Stimulated activated CD8-positive, alpha-beta memory T cell treated with anti-CD3 and anti-CD28 coated beads, Interleukin-4, amount 100 ng/mL, for 1 hour (primary cell): ENCODE data around the gene PRSS12.
"Not testable (repeated sequence)": the region's sequence is repeated elsewhere in the genome, so short reads cannot be mapped to it uniquely, and the experiment has no call there.

Source experiments
- DNase-seq, 2 donors: peaks; one replicate each; pipeline ENCODE4 v3.0.0-alpha.2; 2020; ENCODE audit warnings: low read depth in 2 of 2, low spot score in 1 of 2

PRSS12 gene, protein sequence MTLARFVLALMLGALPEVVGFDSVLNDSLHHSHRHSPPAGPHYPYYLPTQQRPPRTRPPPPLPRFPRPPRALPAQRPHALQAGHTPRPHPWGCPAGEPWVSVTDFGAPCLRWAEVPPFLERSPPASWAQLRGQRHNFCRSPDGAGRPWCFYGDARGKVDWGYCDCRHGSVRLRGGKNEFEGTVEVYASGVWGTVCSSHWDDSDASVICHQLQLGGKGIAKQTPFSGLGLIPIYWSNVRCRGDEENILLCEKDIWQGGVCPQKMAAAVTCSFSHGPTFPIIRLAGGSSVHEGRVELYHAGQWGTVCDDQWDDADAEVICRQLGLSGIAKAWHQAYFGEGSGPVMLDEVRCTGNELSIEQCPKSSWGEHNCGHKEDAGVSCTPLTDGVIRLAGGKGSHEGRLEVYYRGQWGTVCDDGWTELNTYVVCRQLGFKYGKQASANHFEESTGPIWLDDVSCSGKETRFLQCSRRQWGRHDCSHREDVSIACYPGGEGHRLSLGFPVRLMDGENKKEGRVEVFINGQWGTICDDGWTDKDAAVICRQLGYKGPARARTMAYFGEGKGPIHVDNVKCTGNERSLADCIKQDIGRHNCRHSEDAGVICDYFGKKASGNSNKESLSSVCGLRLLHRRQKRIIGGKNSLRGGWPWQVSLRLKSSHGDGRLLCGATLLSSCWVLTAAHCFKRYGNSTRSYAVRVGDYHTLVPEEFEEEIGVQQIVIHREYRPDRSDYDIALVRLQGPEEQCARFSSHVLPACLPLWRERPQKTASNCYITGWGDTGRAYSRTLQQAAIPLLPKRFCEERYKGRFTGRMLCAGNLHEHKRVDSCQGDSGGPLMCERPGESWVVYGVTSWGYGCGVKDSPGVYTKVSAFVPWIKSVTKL

DNA sequence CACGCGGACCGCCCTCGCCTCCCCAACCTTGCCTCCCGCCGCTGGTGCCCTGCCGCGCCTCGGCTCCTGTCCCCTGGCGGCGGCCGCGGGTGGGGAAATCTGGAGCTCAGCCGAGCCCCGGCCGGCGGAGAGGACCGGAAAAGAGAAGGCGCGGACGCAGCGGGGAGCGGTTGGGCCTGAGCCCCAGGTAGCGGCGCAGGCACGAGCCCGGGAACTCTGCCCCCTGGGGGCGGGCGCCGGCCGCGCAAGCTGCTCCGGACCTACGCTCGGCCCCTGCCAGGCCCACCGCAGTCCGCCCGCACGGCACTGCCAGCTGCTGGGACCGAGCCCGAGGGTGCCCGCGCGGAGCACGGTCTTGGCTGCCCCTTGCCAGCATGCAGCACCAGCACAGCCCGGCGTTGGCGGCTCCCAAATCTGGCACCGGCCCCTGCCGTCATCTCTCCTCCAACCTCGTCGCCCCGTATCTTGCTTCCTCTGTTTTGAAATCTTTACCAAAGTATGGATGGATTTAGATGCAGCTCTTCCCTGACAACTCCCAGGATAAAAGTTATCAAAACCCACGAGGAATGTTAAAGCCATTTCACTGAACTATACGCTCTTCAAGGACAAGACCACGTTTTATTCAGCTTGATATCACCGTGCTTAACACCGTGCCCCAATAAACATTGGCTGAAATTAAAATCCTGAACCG, at the start of gene PRSS12:
TSS of gene PRSS12 (minus strand) at position 161 of the 691 bp plus-strand sequence. CDS start 283 bp downstream, outside the sequence.
- peak in 1 of 2 donors; percentile 5 for DNase-seq

DNA sequence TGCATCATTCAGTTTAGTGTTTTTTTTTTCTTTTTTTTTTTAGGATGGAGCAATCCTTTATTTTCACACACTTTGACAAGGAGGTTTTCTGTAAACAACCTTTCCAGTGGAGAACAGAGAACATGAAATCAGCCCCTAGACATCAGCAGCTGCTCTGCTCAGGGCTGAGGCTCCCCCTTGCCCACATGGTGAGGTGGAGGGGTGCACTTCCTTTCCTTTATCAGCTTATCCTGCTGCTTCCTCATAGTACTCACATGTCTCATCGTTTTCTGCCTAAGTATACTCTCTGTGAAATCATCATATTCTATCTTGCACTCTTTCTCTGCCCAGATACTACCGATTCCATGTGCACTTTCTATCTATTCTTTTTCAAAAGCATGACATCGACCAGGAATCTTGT, 47.6 kb upstream of the PRSS12 start:
- DNase-seq, result no peak

DNA sequence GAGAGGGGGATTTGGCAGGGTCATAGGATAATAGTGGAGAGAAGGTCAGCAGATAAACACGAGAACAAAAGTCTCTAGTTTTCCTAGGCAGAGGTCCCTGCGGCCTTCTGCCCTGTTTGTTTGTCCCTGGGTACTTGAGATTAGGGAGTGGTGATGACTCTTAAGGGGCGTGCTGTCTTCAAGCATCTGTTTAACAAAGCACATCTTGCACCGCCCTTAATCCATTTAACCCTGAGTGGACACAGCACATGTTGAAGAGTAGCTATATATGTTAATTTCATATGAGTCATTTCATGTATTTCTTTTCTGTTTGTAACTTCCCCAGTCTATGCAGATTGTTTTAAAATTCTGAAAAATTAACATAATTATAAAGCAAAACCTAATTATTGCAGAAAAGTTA, 47.1 kb upstream of the PRSS12 start:
- not testable (repeated sequence) for DNase-seq

DNA sequence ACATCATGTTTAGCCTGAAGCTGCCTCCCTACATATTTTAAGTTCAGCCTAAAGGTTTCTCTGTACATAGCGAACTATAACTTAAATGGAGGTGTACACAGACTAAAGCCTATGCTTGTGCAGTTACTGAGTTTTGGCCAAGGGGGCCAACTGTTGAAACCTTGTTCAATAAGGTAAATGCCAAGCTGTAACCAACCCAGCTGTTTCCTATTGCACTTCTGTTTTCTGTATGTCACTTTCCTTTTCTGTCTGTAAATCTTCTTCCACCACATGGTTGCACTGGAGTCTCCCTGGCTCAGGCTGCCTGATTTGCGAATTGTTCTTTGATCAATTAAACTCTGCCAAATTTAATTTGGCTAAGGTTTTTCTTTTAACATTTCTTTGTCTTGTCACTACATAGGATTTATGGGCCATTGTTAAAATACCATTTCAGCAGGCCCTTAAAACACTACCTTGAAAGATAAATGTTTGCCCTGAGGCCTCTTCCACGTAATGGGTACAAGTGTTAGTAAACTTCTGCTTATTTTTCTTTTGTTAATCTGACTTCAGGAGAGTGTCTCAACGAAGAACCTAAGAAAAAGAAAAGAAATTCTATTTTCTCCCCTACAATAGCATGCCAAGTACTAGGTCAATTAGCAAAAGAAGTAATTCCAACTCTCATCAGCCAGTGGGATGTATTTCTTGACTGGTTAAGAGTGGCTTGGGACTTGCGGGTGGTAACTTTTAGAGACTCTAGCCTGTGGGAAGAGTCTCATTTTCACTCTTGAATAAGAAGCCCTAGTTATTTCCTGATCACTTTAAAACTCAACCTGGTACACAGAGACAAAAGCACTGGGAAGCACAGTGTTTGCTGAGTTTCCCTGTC, 45.7 kb upstream of the PRSS12 start:
- DNase-seq, result no peak

DNA sequence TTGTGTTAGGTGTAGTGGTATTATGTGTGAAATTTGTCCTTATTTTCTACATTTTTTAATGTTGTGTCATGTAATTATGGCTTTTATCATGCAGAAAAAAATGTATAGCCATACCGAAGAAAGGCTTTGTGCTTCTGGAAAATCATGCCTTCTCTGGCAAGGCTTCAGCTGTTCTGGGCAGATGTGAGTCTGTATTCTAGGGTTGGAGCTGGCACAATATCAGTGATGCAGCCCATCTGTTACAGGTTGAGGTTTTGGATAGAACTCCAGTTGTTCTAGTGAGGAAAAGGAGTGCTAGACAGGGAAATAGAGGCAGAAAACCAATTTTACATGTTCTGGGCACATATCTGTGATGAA, 44.8 kb upstream of the PRSS12 start:
- DNase-seq, result no peak

DNA sequence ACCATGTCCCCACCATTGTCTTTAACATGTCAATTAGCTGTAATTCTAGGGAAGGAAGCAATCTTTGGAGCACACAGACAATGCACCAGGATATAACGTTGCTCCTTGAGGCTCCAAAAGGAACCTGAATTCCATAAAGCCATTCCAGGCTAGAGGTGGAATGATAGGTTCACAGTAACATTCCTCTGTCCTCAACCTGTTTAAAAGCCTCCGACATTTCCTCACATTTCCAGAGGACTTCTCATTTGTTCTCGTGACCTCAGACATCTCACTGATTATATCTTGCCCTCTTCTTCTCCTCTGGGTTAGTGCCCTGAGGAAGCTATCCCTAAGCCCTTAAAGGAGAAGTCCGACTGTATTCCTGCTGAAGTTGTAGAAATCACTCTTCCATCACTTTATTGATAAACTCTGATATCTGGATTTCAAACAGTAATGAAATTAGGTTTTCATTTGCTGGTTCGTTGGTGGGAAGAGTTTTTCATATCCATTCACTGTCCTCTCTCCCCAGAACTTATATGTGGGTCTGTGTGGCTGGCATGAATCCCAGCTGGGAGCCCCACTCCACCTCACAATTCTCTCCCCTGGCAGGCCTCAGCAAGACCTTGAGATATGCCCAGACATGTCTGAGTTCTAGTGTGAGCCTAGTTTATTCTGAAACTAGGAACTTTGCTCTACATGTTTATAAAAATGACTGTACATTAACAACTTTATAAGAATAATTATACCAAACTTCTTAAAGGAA, 44.2 kb upstream of the PRSS12 start:
- DNase-seq, result no peak

DNA sequence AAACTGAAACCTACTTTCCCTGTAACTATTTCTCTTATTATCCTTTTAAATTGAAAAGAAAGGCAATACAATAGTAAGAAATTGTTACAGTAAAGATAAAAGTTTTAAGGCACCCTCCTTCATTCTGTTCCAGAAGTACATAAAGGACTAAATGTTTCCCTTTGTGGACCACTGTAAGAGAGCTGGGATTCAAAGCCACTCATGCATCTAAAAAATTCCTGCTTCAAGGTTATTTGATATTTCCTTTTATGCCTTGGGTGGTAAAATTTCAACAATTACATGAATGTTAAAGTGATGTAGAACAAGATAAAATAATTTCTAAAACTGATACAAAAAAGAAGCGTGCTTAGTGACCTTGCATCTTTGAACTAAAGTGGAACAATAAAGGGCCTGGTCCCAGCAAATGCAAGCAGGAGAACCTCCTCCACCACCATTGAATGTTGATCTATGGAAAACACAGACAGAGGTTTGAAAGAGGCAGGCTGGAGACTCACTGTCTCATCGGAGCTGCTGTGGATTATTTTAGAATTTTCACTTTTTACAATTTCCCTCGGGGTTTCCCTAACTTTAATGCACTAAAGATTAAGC, 42.3 kb upstream of the PRSS12 start:
- DNase-seq, result no peak

DNA sequence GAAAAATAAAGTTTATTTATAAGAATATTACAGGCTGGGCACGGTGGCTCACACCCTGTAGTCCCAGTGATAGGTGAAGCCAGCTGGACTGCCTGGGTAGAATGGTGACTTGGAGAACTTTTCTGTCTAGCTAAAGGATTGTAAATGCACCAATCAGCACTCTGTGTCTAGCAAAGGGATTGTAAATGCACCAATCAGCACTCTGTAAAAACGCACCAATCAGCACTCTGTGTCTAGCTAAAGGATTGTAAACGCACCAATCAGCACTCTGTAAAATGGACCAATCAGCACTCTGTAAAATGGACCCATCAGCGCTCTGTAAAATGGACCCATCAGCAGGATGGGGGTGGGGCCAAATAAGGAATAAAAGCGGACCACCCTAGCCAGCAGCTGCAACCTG, 39.7 kb upstream of the PRSS12 start:
- not testable (repeated sequence) for DNase-seq

DNA sequence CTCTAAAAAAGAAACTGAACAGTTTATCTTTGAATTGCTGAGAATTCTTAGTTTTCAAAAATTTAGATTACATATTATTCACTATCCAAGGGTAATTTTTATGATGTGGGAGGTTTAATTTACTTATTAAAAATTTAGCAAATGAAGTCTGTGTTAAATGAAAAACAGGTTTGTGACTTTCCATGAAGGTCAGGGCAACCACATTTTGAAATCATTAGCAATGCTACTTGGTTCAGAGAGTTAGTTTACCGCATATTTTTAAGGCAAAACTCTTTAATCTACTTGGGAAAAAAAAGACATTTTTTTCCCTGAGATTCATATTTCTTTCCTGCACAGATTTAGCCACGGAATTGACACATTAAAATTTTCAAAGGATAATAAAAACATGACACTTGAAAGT, 37.3 kb upstream of the PRSS12 start:
- DNase-seq, result no peak

DNA sequence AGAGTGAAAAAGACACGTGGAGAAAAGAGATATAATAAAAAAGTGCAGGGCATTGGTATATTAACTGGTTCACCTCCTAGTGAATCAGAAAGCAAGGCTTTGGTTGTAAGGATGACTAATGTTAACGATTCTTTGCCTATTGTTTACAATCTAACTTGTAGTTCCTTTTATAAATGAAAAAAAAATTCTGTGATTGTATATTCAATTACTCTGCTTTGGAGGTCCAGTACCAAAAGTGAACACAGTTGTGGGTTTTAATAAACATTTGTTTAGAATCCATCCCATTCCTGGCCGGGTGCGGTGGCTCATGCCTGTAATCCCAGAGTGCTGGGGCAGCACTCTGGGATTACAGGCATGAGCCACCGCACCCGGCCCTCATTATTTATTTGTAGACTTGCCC, 36.9 kb upstream of the PRSS12 start:
- DNase-seq, result no peak

DNA sequence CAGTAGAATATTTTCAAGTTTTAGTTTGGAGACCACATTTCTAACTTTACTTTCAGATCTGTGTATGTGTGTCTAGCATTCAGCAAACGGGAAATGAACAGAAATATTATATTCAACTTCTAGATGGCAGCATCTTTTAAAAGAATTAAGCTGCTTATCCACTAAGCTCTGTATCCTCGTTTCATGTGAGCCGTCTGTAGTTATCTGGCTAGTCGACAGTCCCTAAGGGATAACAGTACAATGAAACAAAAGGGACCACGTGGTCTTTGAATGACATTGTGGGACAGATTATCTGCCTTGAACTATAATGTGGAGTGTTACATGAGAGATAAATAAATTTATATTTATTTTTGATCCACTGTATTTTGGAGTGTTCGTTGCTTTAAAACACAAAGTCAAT, 35.8 kb upstream of the PRSS12 start:
- DNase-seq, result no peak

DNA sequence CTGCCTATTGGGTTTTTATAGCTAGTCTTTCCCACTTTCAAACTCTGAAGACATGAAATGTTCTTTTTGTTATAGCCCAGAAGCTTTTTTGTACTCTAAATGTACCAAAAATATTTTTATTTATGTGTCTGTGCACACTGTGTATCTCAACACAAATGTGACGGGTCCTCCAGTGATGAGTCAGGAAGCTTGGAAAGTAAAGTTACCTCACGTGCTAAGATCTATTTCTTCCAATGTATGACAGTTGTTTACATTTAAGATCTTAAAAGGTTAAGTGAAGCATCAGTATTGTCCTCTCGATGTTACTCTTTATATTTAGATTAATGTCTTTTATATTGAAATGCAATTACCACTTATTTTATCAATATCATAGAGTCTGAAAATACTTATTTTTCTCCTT, 29.1 kb upstream of the PRSS12 start:
- DNase-seq, result no peak

DNA sequence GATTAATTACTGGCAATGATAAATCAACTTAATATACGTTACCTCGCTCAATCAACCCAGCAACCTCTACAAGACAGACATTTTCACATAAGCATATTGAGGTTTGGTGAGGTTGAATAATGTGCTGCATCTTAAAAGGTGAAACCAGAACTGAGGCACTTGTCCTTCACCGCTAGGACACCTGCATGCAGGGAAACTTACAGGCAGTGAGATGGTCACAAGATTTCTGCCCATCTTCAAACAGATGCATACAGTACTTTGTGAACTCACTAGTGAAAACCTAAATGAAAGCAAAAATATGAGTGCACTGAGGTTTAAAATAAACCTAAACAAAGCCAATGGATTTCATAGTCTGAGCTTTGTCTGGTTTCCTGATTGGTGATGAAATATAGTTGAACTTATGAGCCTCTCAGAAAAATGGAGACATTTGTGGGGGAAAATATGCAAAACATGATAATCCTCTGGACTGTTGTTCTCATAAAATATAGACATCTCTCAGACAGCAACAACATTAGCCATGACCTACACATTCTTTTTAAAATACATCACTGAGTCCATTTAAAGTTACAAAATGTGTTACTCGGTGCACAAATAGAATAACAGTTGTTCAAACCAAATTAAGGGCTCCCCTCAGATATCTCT, 20.9 kb upstream of the PRSS12 start:
- no peak for DNase-seq

DNA sequence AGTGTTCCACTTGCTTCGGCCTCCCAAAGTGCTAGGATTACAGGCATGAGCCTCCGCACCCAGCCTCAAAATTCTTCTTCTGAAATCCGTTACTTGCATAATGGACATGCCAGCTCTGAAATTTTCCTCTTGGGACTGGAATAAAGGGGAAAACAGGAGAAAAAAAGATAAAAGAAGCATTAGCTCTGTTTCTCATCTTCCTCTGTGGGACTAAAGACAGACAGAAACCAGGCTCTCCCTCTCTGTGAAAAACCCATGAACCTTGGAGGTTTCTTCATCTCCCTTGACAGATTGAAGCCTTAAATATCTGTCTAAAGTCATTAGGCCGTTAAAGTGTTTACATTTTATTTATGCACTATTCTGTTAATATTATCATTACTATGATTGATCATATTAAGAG, 19.4 kb upstream of the PRSS12 start:
- DNase-seq, result no peak

DNA sequence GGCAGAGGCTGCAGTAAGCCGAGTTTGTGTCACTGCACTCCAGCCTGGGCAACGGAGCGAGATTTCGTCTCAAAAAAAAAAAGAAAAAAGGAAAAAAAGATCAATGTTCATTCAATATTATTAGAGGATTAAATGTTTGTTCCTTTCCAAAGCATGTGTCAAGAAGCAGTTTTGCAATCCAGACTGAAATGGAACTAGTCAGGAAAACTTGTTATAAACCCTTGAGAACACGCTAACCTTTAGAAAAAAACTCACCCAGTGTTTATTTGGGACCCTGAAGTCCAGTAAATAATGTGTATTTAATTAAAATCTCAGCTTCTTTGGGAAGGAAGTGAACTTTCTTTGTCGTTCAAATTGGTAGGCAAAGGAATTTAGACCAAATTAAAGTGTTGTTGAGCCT, 16.4 kb upstream of the PRSS12 start:
- no peak for DNase-seq

DNA sequence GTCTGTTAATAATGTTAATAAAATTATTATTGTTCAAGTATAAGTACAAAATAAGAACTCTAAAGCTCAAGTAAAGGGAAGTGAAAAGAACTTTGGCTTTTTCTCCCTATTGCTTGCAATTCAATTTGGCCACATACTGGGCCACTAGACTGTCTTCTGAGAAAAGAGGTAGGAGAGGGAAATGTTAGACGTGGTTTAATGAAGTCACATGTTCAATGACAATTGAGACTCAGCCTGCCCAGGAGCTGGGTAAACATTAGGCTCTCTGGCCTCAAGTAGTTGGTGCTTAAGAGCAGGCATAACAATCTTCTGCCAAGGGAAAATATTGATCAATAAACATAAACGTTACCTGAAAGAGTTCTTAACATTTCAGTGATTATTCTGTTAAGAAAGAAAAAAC, 15.1 kb upstream of the PRSS12 start:
- no peak for DNase-seq

DNA sequence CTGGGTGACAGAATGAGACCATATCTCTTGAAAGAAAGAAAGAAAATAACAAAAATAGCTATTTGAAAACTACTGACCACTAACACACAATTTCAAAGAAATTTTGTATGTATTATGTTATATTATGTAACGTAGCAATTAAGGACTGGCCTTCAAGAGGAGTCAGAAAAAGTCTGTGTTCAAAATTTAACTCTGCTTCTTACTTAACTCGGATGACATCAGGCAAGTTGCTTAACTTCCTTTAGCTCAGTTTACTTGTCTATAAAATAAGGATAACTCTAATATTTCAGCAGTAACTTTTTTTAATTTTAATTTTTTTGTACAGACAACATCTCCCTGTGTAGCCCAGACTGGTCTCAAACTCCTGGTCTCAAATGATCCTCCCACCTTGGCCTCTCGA, 14.6 kb upstream of the PRSS12 start:
- no peak for DNase-seq

DNA sequence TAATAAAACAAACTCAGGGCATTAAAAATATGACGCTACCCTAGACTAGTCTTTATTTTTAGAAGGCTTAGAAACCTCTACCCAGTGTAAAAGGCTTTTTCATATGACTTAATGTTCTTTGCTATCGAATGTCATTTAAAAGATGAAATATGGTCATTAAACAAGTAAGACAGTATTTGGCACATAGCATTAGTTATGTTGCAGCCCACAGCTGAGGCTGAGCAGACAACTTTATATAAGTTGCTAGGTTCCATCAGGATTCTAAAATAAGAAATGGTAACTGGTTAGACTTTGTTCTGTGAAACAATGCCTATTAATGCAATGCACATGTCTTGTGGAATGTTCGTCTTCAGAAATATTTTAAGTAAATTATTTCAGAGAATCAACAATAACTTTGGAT, 10.4 kb upstream of the PRSS12 start:
- no peak for DNase-seq

DNA sequence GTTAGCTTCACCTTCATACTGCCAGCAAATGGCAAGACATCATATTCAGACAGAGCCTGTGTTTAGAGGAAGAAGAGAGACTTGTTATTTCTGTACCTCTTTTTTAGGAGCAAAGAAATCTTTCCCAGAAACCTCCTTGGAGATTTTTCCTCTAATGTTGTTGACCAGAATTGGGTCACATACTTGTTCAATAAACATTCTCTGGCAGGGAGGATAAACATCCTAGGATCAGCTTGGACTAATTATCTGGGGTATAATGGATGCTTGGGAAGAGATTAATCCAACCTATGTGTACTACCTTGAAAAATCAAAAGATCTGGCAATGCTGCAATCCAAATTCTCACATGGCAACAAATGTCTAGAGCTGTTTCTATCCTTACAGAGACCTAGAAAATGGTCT, 8.4 kb upstream of the PRSS12 start:
- DNase-seq, result no peak
